OCI-LY1 (cell line): ENCODE measurements around the gene PSMC2.

Experiments
- H2AFZ ChIP-seq: fragments of 200-600 bp; sonication (generic), shearing (Covaris generic); 2 replicates; pipeline ENCODE4 v1.6.0; 2014; ENCODE audit warnings: antibody characterized with exemption, mild to moderate bottlenecking, low read length
- H3F3A ChIP-seq: fragments of 200-600 bp; sonication (generic), shearing (Covaris generic); 2 replicates; pipeline ENCODE4 v1.6.0; 2014; ENCODE audit warnings: mild to moderate bottlenecking, antibody characterized with exemption, low read length, moderate library complexity; ENCODE audit not compliant: insufficient read depth
- H3K27ac ChIP-seq: fragments of 200-600 bp; sonication (generic); 2 replicates; pipeline ENCODE4 v1.5.1; 2014; ENCODE audit warnings: low read length, mixed run types, mild to moderate bottlenecking, low read depth; ENCODE audit not compliant: poor library complexity, severe bottlenecking
- H3K27me3 ChIP-seq: fragments of 200-600 bp; sonication (generic); 2 replicates; pipeline ENCODE4 v1.6.0; 2014; ENCODE audit warnings: antibody characterized with exemption, mild to moderate bottlenecking, low read length, moderate library complexity; ENCODE audit not compliant: insufficient read depth
- H3K36me3 ChIP-seq: fragments of 200-600 bp; sonication (generic); 2 replicates; pipeline ENCODE4 v1.6.1; 2014; ENCODE audit warnings: mild to moderate bottlenecking, antibody characterized with exemption, low read length, moderate library complexity, mixed read lengths; ENCODE audit not compliant: insufficient read depth
- H3K4me1 ChIP-seq: fragments of 200-600 bp; sonication (generic); 2 replicates; pipeline ENCODE4 v1.5.1; 2014; ENCODE audit warnings: mild to moderate bottlenecking, low read length, moderate library complexity; ENCODE audit not compliant: insufficient read depth, severe bottlenecking
- H3K4me2 ChIP-seq: fragments of 200-600 bp; sonication (generic), shearing (Covaris generic); 2 replicates; pipeline ENCODE4 v1.6.1; 2014; ENCODE audit warnings: low read length
- H3K4me3 ChIP-seq: fragments of 200-600 bp; sonication (generic); 2 replicates; pipeline ENCODE4 v1.5.1; 2014; ENCODE audit warnings: low read length, low read depth, mild to moderate bottlenecking, mixed read lengths; ENCODE audit not compliant: poor library complexity, severe bottlenecking
- H3K79me2 ChIP-seq: fragments of 200-600 bp; shearing (Covaris generic); 2 replicates; pipeline ENCODE4 v1.6.1; 2016; ENCODE audit warnings: mixed run types, low read length, mixed read lengths; ENCODE audit not compliant: insufficient read depth
- H3K9ac ChIP-seq: fragments of 200-600 bp; sonication (generic), shearing (Covaris generic); 2 replicates; pipeline ENCODE4 v1.6.1; 2014; ENCODE audit warnings: mild to moderate bottlenecking, low read length, mixed read lengths
- H3K9me2 ChIP-seq: fragments of 200-600 bp; sonication (generic), shearing (Covaris generic); 2 replicates; pipeline ENCODE4 v1.6.1; 2014; ENCODE audit warnings: low read depth, mild to moderate bottlenecking, low read length, mixed read lengths
- H3K9me3 ChIP-seq: fragments of 200-600 bp; shearing (Covaris generic); 2 replicates; pipeline ENCODE4 v1.6.1; 2014; ENCODE audit warnings: low read length, mixed read lengths
- H4K20me1 ChIP-seq: fragments of 200-600 bp; sonication (generic), shearing (Covaris generic); 2 replicates; pipeline ENCODE4 v1.6.0; 2016; ENCODE audit warnings: mild to moderate bottlenecking, low read length; ENCODE audit not compliant: insufficient read depth
- CTCF ChIP-seq: fragments of 200-600 bp; sonication (generic), shearing (Covaris generic); IDR thresholded peaks from 2 replicates; pipeline ENCODE4 v1.5.1; 2017; ENCODE audit warnings: mild to moderate bottlenecking, antibody characterized with exemption, low read length, moderate library complexity, mixed read lengths
- EZH2 ChIP-seq: fragments of 200-600 bp; sonication (generic), shearing (Covaris generic); IDR thresholded peaks from 2 replicates; pipeline ENCODE4 v1.8.0; 2017; ENCODE audit warnings: borderline replicate concordance, mixed run types, mild to moderate bottlenecking, antibody characterized with exemption, low read length, moderate library complexity, mixed read lengths

PSMC2 gene

GRCh38 chr7:103336761-103337160 is 10.7 kb upstream of the PSMC2 start:
- no peaks in the 10 kb centered on the region for H3K9me3 ChIP-seq
- H3K9ac ChIP-seq: no peak overlapping the region
- H2AFZ ChIP-seq: no peak overlapping the region
- no peak overlapping the region for H3K4me3 ChIP-seq
- peaks cover 90% of the 10 kb centered on the region for H3K36me3 ChIP-seq
- no peaks in the 10 kb centered on the region for H3K4me1 ChIP-seq
- no peak overlapping the region for H3K27ac ChIP-seq
- no peaks in the 10 kb centered on the region for H3K27me3 ChIP-seq
- H3K4me2 ChIP-seq: no peak overlapping the region
- H3F3A ChIP-seq: no peaks in the 10 kb centered on the region
- no peaks in the 10 kb centered on the region for H4K20me1 ChIP-seq
- H3K9me2 ChIP-seq: no peaks in the 10 kb centered on the region
- no peak for TF ChIP-seq EZH2
- no peak for TF ChIP-seq CTCF
- H3K79me2 ChIP-seq: peaks cover 27% of the 10 kb centered on the region

GRCh38 chr7:103338864-103339263 is 8.6 kb upstream of the PSMC2 start:
- H3K4me2 ChIP-seq: no peak overlapping the region
- H3K4me1 ChIP-seq: peaks cover 10% of the 10 kb centered on the region
- no peaks in the 10 kb centered on the region for H4K20me1 ChIP-seq
- H3K4me3 ChIP-seq: no peak overlapping the region
- TF ChIP-seq EZH2 (no peak), CTCF (no peak)
- H3F3A ChIP-seq: no peaks in the 10 kb centered on the region
- no peak overlapping the region for H2AFZ ChIP-seq
- H3K27ac ChIP-seq: no peak overlapping the region
- no peaks in the 10 kb centered on the region for H3K27me3 ChIP-seq
- no peaks in the 10 kb centered on the region for H3K9me2 ChIP-seq
- peaks cover 45% of the 10 kb centered on the region for H3K79me2 ChIP-seq
- no peaks in the 10 kb centered on the region for H3K9me3 ChIP-seq
- no peak overlapping the region for H3K9ac ChIP-seq
- H3K36me3 ChIP-seq: peaks cover 74% of the 10 kb centered on the region

- peaks cover 20% of the 10 kb centered on the region for H3K4me1 ChIP-seq
Observed at GRCh38 chr7:103341466-103341865, 6.0 kb upstream of the PSMC2 start.

More at GRCh38 chr7:103341466-103341865, 6.0 kb upstream of the PSMC2 start:
- no peaks in the 10 kb centered on the region for H3F3A ChIP-seq
- H3K79me2 ChIP-seq: peaks cover 55% of the 10 kb centered on the region
- H3K27ac ChIP-seq: no peak overlapping the region
- TF ChIP-seq CTCF (no peak), EZH2 (no peak)
- no peak overlapping the region for H3K9ac ChIP-seq
- no peak overlapping the region for H2AFZ ChIP-seq
- no peak overlapping the region for H3K4me2 ChIP-seq
- peaks cover 49% of the 10 kb centered on the region for H3K36me3 ChIP-seq
- H4K20me1 ChIP-seq: no peaks in the 10 kb centered on the region
- no peaks in the 10 kb centered on the region for H3K9me2 ChIP-seq
- H3K27me3 ChIP-seq: no peaks in the 10 kb centered on the region
- no peaks in the 10 kb centered on the region for H3K9me3 ChIP-seq
- H3K4me3 ChIP-seq: no peak overlapping the region
